GM19239 (cell line): Measurements from ENCODE around the gene PCDHA11.
"Not testable (repeated sequence)": the region's sequence is repeated elsewhere in the genome, so short reads cannot be mapped to it uniquely, and the experiment has no call there.

Experiments
- DNase-seq: peaks from one replicate; pipeline ENCODE4 v3.0.0; 2011; ENCODE audit warnings: low spot score; ENCODE audit not compliant: insufficient read length
- FAIRE-seq: peaks from 2 replicates; lab custom pipeline; 2011; peaks lifted over from hg19 to GRCh38; lab: Jason Lieb, UNC

The PCDHA11 gene

GRCh38 chr5:140868721-140869554 is at the start of gene PCDHA11:
Gene PCDHA11 (plus strand): TSS chr5:140868957. CDS start chr5:140869104, 147 bp downstream.
- FAIRE-seq (no peak), DNase-seq (no peak)

GRCh38 chr5:140821375-140822280 is 47.1 kb upstream of the PCDHA11 start, which contains the start of gene PCDHA5:
Gene PCDHA5 (plus strand): TSS chr5:140821613.
- DNase-seq: no peak
- no peak for FAIRE-seq

GRCh38 chr5:140822281-140822629 is 46.5 kb upstream of the PCDHA11 start:
- FAIRE-seq (no peak), DNase-seq (no peak)

- not testable (repeated sequence) for DNase-seq, FAIRE-seq
Observed at GRCh38 chr5:140822969-140823368, 45.8 kb upstream of the PCDHA11 start.

- FAIRE-seq (no peak), DNase-seq (no peak)
Observed at GRCh38 chr5:140823475-140823874, 45.3 kb upstream of the PCDHA11 start.

GRCh38 chr5:140827704-140828361 is 40.9 kb upstream of the PCDHA11 start, which contains the start of gene PCDHA6:
Gene PCDHA6 (plus strand): TSS chr5:140827960. CDS start chr5:140828092, 132 bp downstream.
- DNase-seq (no peak), FAIRE-seq (no peak)

DNA sequence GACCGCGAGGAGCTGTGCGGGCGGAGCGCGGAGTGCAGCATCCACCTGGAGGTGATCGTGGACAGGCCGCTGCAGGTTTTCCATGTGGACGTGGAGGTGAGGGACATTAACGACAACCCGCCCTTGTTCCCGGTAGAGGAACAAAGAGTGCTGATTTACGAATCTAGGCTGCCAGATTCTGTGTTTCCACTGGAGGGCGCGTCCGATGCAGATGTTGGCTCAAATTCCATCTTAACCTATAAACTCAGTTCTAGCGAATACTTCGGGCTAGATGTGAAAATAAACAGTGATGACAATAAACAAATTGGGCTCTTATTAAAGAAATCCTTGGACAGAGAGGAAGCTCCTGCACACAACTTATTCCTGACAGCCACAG is 40.4 kb upstream of the PCDHA11 start:
- no peak for DNase-seq
- FAIRE-seq: no peak

- not testable (repeated sequence) for FAIRE-seq, DNase-seq
Observed at GRCh38 chr5:140829511-140830501, 39.0 kb upstream of the PCDHA11 start.

- DNase-seq (no peak), FAIRE-seq (no peak)
Observed at GRCh38 chr5:140833993-140834392, 34.8 kb upstream of the PCDHA11 start, which contains the start of gene PCDHA7. Gene PCDHA7 (plus strand): TSS chr5:140834269. CDS start chr5:140834384, 115 bp downstream.

DNA sequence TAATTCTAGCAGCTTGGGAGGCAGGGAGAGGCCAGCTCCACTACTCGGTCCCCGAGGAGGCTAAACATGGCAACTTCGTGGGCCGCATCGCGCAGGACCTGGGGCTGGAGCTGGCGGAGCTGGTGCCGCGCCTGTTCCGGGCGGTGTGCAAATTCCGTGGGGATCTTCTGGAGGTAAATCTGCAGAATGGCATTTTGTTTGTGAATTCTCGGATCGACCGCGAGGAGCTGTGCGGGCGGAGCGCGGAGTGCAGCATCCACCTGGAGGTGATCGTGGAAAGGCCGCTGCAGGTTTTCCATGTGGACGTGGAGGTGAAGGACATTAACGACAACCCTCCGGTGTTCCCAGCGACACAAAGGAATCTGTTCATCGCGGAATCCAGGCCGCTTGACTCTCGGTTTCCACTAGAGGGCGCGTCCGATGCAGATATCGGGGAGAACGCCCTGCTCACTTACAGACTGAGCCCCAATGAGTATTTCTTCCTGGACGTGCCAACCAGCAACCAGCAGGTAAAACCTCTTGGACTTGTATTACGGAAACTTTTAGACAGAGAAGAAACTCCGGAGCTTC is 34.2 kb upstream of the PCDHA11 start:
- DNase-seq, FAIRE-seq: not testable (repeated sequence)

DNA sequence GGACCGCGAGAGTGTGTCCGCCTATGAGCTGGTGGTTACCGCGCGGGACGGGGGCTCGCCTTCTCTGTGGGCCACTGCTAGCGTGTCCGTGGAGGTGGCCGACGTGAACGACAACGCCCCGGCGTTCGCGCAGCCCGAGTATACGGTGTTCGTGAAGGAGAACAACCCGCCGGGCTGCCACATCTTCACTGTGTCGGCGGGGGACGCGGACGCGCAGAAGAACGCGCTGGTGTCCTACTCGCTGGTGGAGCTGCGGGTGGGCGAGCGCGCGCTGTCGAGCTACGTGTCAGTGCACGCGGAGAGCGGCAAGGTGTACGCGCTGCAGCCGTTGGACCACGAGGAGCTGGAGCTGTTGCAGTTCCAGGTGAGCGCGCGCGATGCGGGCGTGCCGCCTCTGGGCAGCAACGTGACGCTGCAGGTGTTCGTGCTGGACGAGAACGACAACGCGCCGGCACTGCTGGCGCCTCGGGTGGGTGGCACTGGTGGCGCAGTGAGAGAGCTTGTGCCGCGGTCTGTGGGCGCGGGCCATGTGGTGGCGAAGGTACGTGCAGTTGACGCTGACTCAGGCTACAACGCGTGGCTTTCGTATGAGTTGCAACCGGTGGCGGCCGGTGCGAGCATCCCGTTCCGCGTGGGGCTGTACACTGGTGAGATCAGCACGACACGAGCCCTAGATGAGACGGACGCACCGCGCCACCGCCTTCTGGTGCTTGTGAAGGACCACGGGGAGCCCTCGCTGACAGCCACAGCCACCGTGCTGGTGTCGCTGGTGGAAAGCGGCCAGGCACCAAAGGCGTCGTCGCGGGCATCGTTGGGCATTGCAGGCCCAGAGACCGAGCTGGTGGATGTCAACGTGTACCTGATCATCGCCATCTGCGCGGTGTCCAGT is 32.9 kb upstream of the PCDHA11 start:
- FAIRE-seq (no peak), DNase-seq (no peak)

DNA sequence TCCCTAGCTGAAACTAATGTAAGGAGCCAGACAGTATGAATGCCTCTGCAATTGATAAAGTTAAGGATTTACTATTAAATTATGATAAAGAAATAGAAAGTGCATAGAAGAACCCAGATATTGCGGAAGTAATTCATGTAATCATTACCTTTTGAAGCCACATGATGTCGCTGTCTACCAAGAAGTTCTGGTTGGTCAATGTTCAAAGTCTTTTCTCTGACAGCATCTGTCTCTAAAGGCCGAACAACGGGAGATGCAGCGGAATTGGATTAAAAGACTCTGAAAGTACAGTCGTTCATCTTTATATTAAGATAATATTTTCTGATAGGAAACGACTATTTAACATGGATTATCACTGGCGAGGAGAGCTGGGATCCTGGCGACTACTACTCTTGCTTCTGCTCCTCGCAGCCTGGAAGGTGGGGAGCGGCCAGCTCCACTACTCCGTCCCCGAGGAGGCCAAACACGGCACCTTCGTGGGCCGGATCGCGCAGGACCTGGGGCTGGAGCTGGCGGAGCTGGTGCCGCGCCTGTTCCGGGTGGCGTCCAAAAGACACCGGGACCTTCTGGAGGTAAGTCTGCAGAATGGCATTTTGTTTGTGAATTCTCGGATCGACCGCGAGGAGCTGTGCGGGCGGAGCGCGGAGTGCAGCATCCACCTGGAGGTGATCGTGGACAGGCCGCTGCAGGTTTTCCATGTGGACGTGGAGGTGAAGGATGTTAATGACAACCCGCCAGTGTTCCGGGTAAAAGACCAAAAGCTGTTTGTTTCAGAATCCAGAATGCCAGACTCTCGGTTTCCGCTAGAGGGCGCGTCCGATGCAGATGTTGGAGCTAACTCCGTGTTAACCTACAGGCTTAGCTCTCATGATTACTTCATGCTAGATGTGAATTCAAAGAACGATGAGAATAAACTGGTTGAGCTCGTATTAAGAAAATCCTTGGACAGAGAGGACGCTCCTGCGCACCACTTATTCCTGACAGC is 27.5 kb upstream of the PCDHA11 start, which contains the start of gene PCDHA8:
PCDHA8 (plus strand) TSS at position 210 of the 985 bp plus-strand sequence; CDS start at position 345, 135 bp downstream.
- FAIRE-seq: no peak
- no peak for DNase-seq

- no peak for DNase-seq
- no peak for FAIRE-seq
Observed at GRCh38 chr5:140842798-140843733, 25.7 kb upstream of the PCDHA11 start.

GRCh38 chr5:140848139-140849102 is 20.3 kb upstream of the PCDHA11 start, which contains the start of gene PCDHA9:
Gene PCDHA9 (plus strand): TSS chr5:140848382. CDS start chr5:140848496, 114 bp downstream.
- DNase-seq, FAIRE-seq: not testable (repeated sequence)
